ENCODE data around the gene LMX1B.

GRCh38 chr9:126588491-126589168 lies 25.1 kb upstream of the LMX1B start:
- TF ChIP-seq CTCF (IDR thresholded peaks at IDR 0.05) (no peak), POLR2A (IDR thresholded peaks at IDR 0.05) (no peak)
